CD4-positive, alpha-beta T cell treated with Interleukin-10 for 1 hour (primary cell): ENCODE data around the gene GBA2.
A peak's percentile ranks its signal among the peaks of the same experiment; 100 is the strongest.

Experiments used
- DNase-seq: peaks from one replicate; pipeline ENCODE4 v3.0.0-alpha.2; 2020

The GBA2 gene

GRCh38 chr9:35713578-35713977 lies 35.5 kb downstream of the GBA2 start:
- DNase-seq: no peak

GRCh38 chr9:35712762-35713400 lies 36.1 kb downstream of the GBA2 start:
- DNase-seq: no peak

- no peak for DNase-seq
Measured at GRCh38 chr9:35711501-35712428, 37.3 kb downstream of the GBA2 start.

GRCh38 chr9:35710818-35711500 lies 38.1 kb downstream of the GBA2 start:
- no peak for DNase-seq

- no peak for DNase-seq
Measured at GRCh38 chr9:35708146-35708545, 40.9 kb downstream of the GBA2 start.

- no peak for DNase-seq
Measured at GRCh38 chr9:35706951-35707350, 42.1 kb downstream of the GBA2 start.

- no peak for DNase-seq
Measured at GRCh38 chr9:35705836-35706430, 43.1 kb downstream of the GBA2 start.

- DNase-seq: no peak
Measured at GRCh38 chr9:35705372-35705771, 43.7 kb downstream of the GBA2 start.

GRCh38 chr9:35703906-35704672 lies 44.9 kb downstream of the GBA2 start:
- DNase-seq: no peak

- no peak for DNase-seq
Measured at GRCh38 chr9:35702696-35703095, 46.3 kb downstream of the GBA2 start.

GRCh38 chr9:35700942-35701341 lies 48.1 kb downstream of the GBA2 start:
- no peak for DNase-seq

GRCh38 chr9:35700031-35700430 lies 49.0 kb downstream of the GBA2 start:
- DNase-seq: no peak

GRCh38 chr9:35698231-35698630 lies 50.8 kb downstream of the GBA2 start:
- DNase-seq: no peak

- DNase-seq: no peak
Measured at GRCh38 chr9:35697486-35697885, 51.5 kb downstream of the GBA2 start.

- DNase-seq: peak; percentile 72
Measured at GRCh38 chr9:35696520-35697215, 52.4 kb downstream of the GBA2 start.

GRCh38 chr9:35695943-35696401 lies 53.1 kb downstream of the GBA2 start:
- DNase-seq: no peak

- no peak for DNase-seq
Measured at GRCh38 chr9:35691757-35692301, 57.2 kb downstream of the GBA2 start.

GRCh38 chr9:35691334-35691650 lies 57.7 kb downstream of the GBA2 start:
- no peak for DNase-seq

- peak; percentile 33 for DNase-seq
Measured at GRCh38 chr9:35690614-35691333, 58.3 kb downstream of the GBA2 start.

- DNase-seq: no peak
Measured at GRCh38 chr9:35690294-35690613, 58.8 kb downstream of the GBA2 start.
